SJSA1 (cell line): ENCODE data around the gene AEBP1. TPM values are rescaled to one million over a fixed set of nuclear protein-coding genes. Genes with fewer than 3 reads are reported as not detected.

ENCODE experiments used
- DNase-seq, 2 experiments: peaks; one replicate each; pipeline ENCODE4 v3.0.0-alpha.2; 2015 to 2020; ENCODE audit warnings: low spot score in 2 of 2, low read depth in 1 of 2
- H3K27ac ChIP-seq: fragments of 250-450 bp; sonication (Bioruptor Pico); 2 replicates; pipeline ENCODE4 v1.5.1; 2020; ENCODE audit warnings: mild to moderate bottlenecking, moderate library complexity
- H3K27me3 ChIP-seq: fragments of 250-450 bp; sonication (Bioruptor Pico); replicated peaks from 2 replicates; pipeline ENCODE4 v1.5.1; 2020; ENCODE audit warnings: mild to moderate bottlenecking, moderate library complexity
- H3K36me3 ChIP-seq: fragments of 250-450 bp; sonication (Bioruptor Pico); 2 replicates; pipeline ENCODE4 v1.5.1; 2020; ENCODE audit warnings: mild to moderate bottlenecking
- H3K4me1 ChIP-seq: fragments of 250-450 bp; sonication (Bioruptor Pico); replicated peaks from 2 replicates; pipeline ENCODE4 v1.6.1; 2021; ENCODE audit warnings: mild to moderate bottlenecking
- H3K4me3 ChIP-seq: fragments of 250-450 bp; sonication (Bioruptor Pico); 2 replicates; pipeline ENCODE4 v1.5.1; 2020; ENCODE audit warnings: mild to moderate bottlenecking
- H3K9me3 ChIP-seq: fragments of 250-450 bp; sonication (Bioruptor Pico); replicated peaks from 2 replicates; pipeline ENCODE4 v1.5.1; 2020; ENCODE audit warnings: mild to moderate bottlenecking
- total RNA-seq: library from RNA; depleted of rRNA; stranded (reverse); fragments of >200 nt; shearing (Covaris generic); gene quantifications from 2 replicates; pipeline ENCODE4 v1.2.3, GENCODE V29; 2014

Gene AEBP1
- total RNA-seq, 1 experiment from 2014 or later = not detected

GRCh38 chr7:44101303-44101965 is 2.7 kb upstream of the AEBP1 start:
- Histone ChIP-seq H3K4me3 (no peak overlapping the region), H3K4me1 (peaks cover 19% of the 10 kb centered on the region), H3K27me3 (no peaks in the 10 kb centered on the region), H3K9me3 (no peaks in the 10 kb centered on the region), H3K36me3 (no peaks in the 10 kb centered on the region), H3K27ac (no peak overlapping the region)
- DNase-seq = no peak

- Histone ChIP-seq H3K9me3 (no peaks in the 10 kb centered on the region), H3K27me3 (no peaks in the 10 kb centered on the region), H3K4me1 (peaks cover 19% of the 10 kb centered on the region), H3K27ac (no peak overlapping the region), H3K36me3 (no peaks in the 10 kb centered on the region), H3K4me3 (no peak overlapping the region)
- DNase-seq = no peak
These were observed 1.9 kb upstream of the AEBP1 start for GRCh38 chr7:44101966-44102845.

GRCh38 chr7:44102846-44103565 is 1.1 kb upstream of the AEBP1 start:
- no peaks in the 10 kb centered on the region for H3K36me3 ChIP-seq
- DNase-seq = no peak
- H3K27ac ChIP-seq = no peak overlapping the region
- H3K9me3 ChIP-seq = no peaks in the 10 kb centered on the region
- H3K4me3 ChIP-seq = no peak overlapping the region
- no peaks in the 10 kb centered on the region for H3K27me3 ChIP-seq
- H3K4me1 ChIP-seq = peaks cover 19% of the 10 kb centered on the region

GRCh38 chr7:44103566-44103922 is 601 bp upstream of the AEBP1 start:
- Histone ChIP-seq H3K9me3 (no peaks in the 10 kb centered on the region), H3K36me3 (no peaks in the 10 kb centered on the region), H3K27ac (no peak overlapping the region), H3K27me3 (no peaks in the 10 kb centered on the region), H3K4me1 (peaks cover 19% of the 10 kb centered on the region), H3K4me3 (no peak overlapping the region)
- no peak for DNase-seq

GRCh38 chr7:44104860-44105771 is 971 bp downstream of the AEBP1 start:
- no peak overlapping the region for H3K4me3 ChIP-seq
- no peak for DNase-seq

GRCh38 chr7:44105832-44106231 is 1.7 kb downstream of the AEBP1 start:
- H3K4me1 ChIP-seq = peaks cover 11% of the 10 kb centered on the region

More at GRCh38 chr7:44104860-44105771, 971 bp downstream of the AEBP1 start:
- Histone ChIP-seq H3K27me3 (no peaks in the 10 kb centered on the region), H3K36me3 (no peaks in the 10 kb centered on the region), H3K9me3 (no peaks in the 10 kb centered on the region), H3K27ac (no peak overlapping the region), H3K4me1 (peaks cover 18% of the 10 kb centered on the region)

GRCh38 chr7:44106311-44107065 is 2.3 kb downstream of the AEBP1 start:
- DNase-seq = no peak
- H3K4me1 ChIP-seq = peaks cover 10% of the 10 kb centered on the region
- no peaks in the 10 kb centered on the region for H3K36me3 ChIP-seq
- H3K27me3 ChIP-seq = no peaks in the 10 kb centered on the region
- no peak overlapping the region for H3K4me3 ChIP-seq
- H3K9me3 ChIP-seq = no peaks in the 10 kb centered on the region
- H3K27ac ChIP-seq = no peak overlapping the region

More at GRCh38 chr7:44105832-44106231, 1.7 kb downstream of the AEBP1 start:
- Histone ChIP-seq H3K27me3 (no peaks in the 10 kb centered on the region), H3K36me3 (no peaks in the 10 kb centered on the region), H3K27ac (no peak overlapping the region), H3K9me3 (no peaks in the 10 kb centered on the region), H3K4me3 (no peak overlapping the region)
- DNase-seq = no peak

- Histone ChIP-seq H3K36me3 (no peaks in the 10 kb centered on the region), H3K27ac (no peak overlapping the region), H3K4me1 (peaks cover 10% of the 10 kb centered on the region), H3K27me3 (no peaks in the 10 kb centered on the region), H3K9me3 (no peaks in the 10 kb centered on the region), H3K4me3 (no peak overlapping the region)
- no peak for DNase-seq
These were observed 3.2 kb downstream of the AEBP1 start for GRCh38 chr7:44107116-44107960.

GRCh38 chr7:44107961-44108767 is 4.0 kb downstream of the AEBP1 start:
- Histone ChIP-seq H3K9me3 (no peaks in the 10 kb centered on the region), H3K4me3 (no peak overlapping the region), H3K4me1 (peaks cover 10% of the 10 kb centered on the region), H3K27ac (no peak overlapping the region), H3K36me3 (no peaks in the 10 kb centered on the region), H3K27me3 (no peaks in the 10 kb centered on the region)
- DNase-seq = no peak

GRCh38 chr7:44108768-44109750 is 4.9 kb downstream of the AEBP1 start:
- H3K9me3 ChIP-seq = no peaks in the 10 kb centered on the region
- no peaks in the 10 kb centered on the region for H3K27me3 ChIP-seq
- no peak overlapping the region for H3K4me3 ChIP-seq
- H3K4me1 ChIP-seq = peaks cover 10% of the 10 kb centered on the region
- peaks cover under 1% of the 10 kb centered on the region; the same call in 1 of the 2 replicates for H3K36me3 ChIP-seq
- no peak for DNase-seq
- no peak overlapping the region for H3K27ac ChIP-seq
